ENCODE results near the gene SNAI3. TPM values are rescaled to one million over a fixed set of nuclear protein-coding genes. Genes with fewer than 3 reads are reported as not detected.

Gene SNAI3
- total and polyA plus RNA-seq, 2 experiments from 2014 or later = 10.3 to 19.4 TPM

GRCh38 chr16:88719267-88719932 is 33.1 kb upstream of the SNAI3 start (continued):
- TF ChIP-seq ZNF114 (CRISPR knock-in tag; IDR thresholded peaks at IDR 0.05) = no peak

- no peaks in the 10 kb centered on the region for H3K79me2 ChIP-seq (replicated peaks; ENCODE audit: insufficient read depth)
These were observed 31.9 kb upstream of the SNAI3 start for GRCh38 chr16:88718178-88718577.

More at GRCh38 chr16:88718178-88718577, 31.9 kb upstream of the SNAI3 start:
- Mint-ChIP-seq H3K4me3 (no peak overlapping the region), H3K4me1 (no peaks in the 10 kb centered on the region), H3K27me3 (ENCODE audit: insufficient read depth, low read depth, poor library complexity) (peaks cover 11% of the 10 kb centered on the region), H3K36me3 (ENCODE audit: low read depth) (peaks cover 31% of the 10 kb centered on the region), H3K27ac (no peak overlapping the region), H3K9me3 (no peaks in the 10 kb centered on the region)
- Histone ChIP-seq H3K36me3 (ENCODE audit: insufficient read depth) (no peaks in the 10 kb centered on the region), H2AFZ (no peak overlapping the region), H3K4me3 (no peak overlapping the region), H3F3A (replicated peaks; ENCODE audit: low read depth) (no peaks in the 10 kb centered on the region), H3K4me1 (ENCODE audit: insufficient read depth) (no peaks in the 10 kb centered on the region), H3K4me2 (no peak overlapping the region), H3K27me3 (ENCODE audit: insufficient read depth) (no peaks in the 10 kb centered on the region), H3K9me2 (ENCODE audit: insufficient read depth) (no peaks in the 10 kb centered on the region), H4K20me1 (replicated peaks; ENCODE audit: insufficient read depth) (no peaks in the 10 kb centered on the region), H3K27ac (ENCODE audit: low read depth) (no peak overlapping the region)
- ATAC-seq (no peak), DNase-seq (ENCODE audit: low spot score) (no peak)
- TF ChIP-seq, protein P1, sequence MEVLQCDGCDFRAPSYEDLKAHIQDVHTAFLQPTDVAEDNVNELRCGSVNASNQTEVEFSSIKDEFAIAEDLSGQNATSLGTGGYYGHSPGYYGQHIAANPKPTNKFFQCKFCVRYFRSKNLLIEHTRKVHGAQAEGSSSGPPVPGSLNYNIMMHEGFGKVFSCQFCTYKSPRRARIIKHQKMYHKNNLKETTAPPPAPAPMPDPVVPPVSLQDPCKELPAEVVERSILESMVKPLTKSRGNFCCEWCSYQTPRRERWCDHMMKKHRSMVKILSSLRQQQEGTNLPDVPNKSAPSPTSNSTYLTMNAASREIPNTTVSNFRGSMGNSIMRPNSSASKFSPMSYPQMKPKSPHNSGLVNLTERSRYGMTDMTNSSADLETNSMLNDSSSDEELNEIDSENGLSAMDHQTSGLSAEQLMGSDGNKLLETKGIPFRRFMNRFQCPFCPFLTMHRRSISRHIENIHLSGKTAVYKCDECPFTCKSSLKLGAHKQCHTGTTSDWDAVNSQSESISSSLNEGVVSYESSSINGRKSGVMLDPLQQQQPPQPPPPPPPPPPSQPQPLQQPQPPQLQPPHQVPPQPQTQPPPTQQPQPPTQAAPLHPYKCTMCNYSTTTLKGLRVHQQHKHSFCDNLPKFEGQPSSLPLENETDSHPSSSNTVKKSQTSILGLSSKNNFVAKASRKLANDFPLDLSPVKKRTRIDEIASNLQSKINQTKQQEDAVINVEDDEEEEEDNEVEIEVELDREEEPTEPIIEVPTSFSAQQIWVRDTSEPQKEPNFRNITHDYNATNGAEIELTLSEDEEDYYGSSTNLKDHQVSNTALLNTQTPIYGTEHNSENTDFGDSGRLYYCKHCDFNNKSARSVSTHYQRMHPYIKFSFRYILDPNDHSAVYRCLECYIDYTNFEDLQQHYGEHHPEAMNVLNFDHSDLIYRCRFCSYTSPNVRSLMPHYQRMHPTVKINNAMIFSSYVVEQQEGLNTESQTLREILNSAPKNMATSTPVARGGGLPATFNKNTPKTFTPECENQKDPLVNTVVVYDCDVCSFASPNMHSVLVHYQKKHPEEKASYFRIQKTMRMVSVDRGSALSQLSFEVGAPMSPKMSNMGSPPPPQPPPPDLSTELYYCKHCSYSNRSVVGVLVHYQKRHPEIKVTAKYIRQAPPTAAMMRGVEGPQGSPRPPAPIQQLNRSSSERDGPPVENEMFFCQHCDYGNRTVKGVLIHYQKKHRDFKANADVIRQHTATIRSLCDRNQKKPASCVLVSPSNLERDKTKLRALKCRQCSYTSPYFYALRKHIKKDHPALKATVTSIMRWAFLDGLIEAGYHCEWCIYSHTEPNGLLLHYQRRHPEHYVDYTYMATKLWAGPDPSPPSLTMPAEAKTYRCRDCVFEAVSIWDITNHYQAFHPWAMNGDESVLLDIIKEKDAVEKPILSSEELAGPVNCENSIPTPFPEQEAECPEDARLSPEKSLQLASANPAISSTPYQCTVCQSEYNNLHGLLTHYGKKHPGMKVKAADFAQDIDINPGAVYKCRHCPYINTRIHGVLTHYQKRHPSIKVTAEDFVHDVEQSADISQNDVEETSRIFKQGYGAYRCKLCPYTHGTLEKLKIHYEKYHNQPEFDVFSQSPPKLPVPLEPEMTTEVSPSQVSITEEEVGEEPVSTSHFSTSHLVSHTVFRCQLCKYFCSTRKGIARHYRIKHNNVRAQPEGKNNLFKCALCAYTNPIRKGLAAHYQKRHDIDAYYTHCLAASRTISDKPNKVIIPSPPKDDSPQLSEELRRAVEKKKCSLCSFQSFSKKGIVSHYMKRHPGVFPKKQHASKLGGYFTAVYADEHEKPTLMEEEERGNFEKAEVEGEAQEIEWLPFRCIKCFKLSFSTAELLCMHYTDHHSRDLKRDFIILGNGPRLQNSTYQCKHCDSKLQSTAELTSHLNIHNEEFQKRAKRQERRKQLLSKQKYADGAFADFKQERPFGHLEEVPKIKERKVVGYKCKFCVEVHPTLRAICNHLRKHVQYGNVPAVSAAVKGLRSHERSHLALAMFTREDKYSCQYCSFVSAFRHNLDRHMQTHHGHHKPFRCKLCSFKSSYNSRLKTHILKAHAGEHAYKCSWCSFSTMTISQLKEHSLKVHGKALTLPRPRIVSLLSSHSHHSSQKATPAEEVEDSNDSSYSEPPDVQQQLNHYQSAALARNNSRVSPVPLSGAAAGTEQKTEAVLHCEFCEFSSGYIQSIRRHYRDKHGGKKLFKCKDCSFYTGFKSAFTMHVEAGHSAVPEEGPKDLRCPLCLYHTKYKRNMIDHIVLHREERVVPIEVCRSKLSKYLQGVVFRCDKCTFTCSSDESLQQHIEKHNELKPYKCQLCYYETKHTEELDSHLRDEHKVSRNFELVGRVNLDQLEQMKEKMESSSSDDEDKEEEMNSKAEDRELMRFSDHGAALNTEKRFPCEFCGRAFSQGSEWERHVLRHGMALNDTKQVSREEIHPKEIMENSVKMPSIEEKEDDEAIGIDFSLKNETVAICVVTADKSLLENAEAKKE (CRISPR knock-in tag; IDR thresholded peaks at IDR 0.05) = no peak
- no peak for TF ChIP-seq STAT1 (IDR thresholded peaks at IDR 0.05; ENCODE audit: unreplicated experiment)
- TF ChIP-seq, protein P2, sequence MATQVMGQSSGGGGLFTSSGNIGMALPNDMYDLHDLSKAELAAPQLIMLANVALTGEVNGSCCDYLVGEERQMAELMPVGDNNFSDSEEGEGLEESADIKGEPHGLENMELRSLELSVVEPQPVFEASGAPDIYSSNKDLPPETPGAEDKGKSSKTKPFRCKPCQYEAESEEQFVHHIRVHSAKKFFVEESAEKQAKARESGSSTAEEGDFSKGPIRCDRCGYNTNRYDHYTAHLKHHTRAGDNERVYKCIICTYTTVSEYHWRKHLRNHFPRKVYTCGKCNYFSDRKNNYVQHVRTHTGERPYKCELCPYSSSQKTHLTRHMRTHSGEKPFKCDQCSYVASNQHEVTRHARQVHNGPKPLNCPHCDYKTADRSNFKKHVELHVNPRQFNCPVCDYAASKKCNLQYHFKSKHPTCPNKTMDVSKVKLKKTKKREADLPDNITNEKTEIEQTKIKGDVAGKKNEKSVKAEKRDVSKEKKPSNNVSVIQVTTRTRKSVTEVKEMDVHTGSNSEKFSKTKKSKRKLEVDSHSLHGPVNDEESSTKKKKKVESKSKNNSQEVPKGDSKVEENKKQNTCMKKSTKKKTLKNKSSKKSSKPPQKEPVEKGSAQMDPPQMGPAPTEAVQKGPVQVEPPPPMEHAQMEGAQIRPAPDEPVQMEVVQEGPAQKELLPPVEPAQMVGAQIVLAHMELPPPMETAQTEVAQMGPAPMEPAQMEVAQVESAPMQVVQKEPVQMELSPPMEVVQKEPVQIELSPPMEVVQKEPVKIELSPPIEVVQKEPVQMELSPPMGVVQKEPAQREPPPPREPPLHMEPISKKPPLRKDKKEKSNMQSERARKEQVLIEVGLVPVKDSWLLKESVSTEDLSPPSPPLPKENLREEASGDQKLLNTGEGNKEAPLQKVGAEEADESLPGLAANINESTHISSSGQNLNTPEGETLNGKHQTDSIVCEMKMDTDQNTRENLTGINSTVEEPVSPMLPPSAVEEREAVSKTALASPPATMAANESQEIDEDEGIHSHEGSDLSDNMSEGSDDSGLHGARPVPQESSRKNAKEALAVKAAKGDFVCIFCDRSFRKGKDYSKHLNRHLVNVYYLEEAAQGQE (IDR thresholded peaks at IDR 0.05; ENCODE audit: unreplicated experiment) = no peak
- TF ChIP-seq POLR2AphosphoS5 (IDR thresholded peaks at IDR 0.05; ENCODE audit: low read depth) = no peak
- TF ChIP-seq CTCF (conservative IDR thresholded peaks at IDR 0.05; ENCODE audit: low read depth in 2 of 2) = no peak
- TF ChIP-seq EZH2 (IDR thresholded peaks at IDR 0.05; ENCODE audit: low read depth, unreplicated experiment) = no peak
- TF ChIP-seq CREB1 (CRISPR knock-in tag; IDR thresholded peaks at IDR 0.05; ENCODE audit: low read depth) = no peak
- TF ChIP-seq EZH2phosphoT487 (IDR thresholded peaks at IDR 0.05; ENCODE audit: unreplicated experiment) = no peak
- TF ChIP-seq, protein P3, sequence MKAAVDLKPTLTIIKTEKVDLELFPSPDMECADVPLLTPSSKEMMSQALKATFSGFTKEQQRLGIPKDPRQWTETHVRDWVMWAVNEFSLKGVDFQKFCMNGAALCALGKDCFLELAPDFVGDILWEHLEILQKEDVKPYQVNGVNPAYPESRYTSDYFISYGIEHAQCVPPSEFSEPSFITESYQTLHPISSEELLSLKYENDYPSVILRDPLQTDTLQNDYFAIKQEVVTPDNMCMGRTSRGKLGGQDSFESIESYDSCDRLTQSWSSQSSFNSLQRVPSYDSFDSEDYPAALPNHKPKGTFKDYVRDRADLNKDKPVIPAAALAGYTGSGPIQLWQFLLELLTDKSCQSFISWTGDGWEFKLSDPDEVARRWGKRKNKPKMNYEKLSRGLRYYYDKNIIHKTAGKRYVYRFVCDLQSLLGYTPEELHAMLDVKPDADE (IDR thresholded peaks at IDR 0.05) = no peak
- TF ChIP-seq ZNF114 (CRISPR knock-in tag; IDR thresholded peaks at IDR 0.05) = no peak
- TF ChIP-seq ZNF331 (CRISPR knock-in tag; IDR thresholded peaks at IDR 0.05; ENCODE audit: low read depth) = no peak
- TF ChIP-seq JUNB (IDR thresholded peaks at IDR 0.05; ENCODE audit: unreplicated experiment) = no peak
- no peak for TF ChIP-seq NANOG (IDR thresholded peaks at IDR 0.05; ENCODE audit: borderline replicate concordance)

Measured in GM23338 (cell line).